Measurements from ENCODE around the gene C3orf52.

DNA sequence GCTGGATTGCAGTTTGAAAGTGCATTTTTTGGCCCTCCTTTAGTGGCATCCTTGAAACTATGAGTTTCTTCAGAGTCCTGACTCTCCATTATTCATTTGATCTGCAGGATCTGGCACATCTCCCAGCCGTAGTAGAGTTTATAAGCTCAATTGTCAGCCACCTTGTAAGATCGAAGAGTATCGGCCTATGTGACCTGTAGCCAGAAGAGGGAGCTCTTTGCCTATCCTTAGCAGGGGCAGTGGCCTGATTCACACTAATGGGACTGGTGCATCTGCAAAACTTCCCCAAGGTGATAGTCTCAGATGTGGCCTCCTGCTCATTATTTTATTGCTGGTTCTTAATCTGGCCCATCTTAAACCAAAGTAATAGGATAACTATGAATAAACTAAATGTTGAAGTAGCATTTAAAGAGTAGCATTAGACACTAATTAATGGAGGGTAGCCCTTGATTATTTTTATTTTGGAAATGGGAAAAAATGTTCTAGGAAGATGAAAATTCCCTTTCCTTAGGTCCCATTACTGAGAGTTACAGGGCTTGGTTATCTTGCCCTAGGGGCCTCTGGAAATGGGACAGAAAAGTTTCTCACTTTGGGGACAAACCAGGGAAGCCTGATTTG lies 25.7 kb downstream of the C3orf52 start:
- TF ChIP-seq POLR2A (IDR thresholded peaks at IDR 0.05; ENCODE audit: low read depth, low read length), result no peak
- no peak for TF ChIP-seq TAF1 (IDR thresholded peaks at IDR 0.05; ENCODE audit: low read depth, low read length)
- no peak for TF ChIP-seq POLR2AphosphoS5 (IDR thresholded peaks at IDR 0.05; ENCODE audit: low read depth, low read length)

Data from GM12891 (cell line).